GM20431 (cell line): Measurements from ENCODE around the gene XG.

Experiments
- in situ Hi-C: fragments of 300-500 bp; cut with MseI, MboI; formaldehyde crosslinking; loops from one replicate; pipeline ENCODE4 v1.15.0; 2020; ENCODE audit warnings: low sequenced_read_pairs; ENCODE audit not compliant: unreplicated experiment

The XG gene

DNA sequence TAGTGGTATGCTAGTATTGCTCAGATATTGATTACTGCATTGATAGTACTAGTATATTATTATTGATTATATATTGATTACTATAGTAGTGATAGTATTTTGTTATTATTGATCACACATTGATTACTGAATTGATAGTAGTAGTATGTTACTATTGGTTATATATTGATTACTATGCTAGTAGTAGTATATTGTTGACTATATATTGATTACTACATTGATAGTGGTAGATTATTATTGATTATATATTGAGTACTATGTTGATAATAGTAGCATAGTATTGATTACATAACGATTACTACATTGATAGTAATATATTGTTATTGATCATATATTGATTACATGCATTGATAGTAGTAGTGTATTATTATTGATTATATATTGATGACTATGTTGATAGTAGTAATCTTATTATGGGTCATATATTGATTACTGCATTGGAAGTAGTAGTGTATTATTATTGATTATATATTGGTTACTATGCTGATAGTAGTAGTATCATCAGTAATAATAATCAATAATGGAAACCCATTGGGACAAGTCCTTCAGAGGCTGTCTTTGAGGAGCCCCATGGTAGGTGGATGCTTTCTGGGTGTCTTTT, 107.5 kb downstream of the XG start:
- in situ Hi-C loops: no loop called here

DNA sequence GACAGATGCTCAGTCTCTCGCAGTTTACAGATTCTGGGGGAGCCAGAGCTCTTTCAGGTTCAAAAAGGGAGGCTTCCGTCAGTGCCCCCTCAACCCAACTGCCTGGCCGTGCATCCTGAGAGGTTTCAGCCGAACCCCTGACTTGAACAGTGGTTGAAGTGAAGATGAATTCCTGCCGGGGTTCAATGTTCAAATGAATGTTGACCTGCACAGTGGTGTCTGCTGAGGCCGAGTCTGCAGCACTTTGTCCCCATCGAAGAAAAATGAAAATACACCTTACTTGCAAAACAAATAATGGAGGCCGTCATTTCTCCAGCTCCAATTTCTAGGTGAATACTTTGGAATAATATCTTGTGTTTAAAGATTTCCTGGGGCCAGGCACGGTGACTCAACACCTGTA, 110.6 kb downstream of the XG start:
- in situ Hi-C loops: no loop called here

DNA sequence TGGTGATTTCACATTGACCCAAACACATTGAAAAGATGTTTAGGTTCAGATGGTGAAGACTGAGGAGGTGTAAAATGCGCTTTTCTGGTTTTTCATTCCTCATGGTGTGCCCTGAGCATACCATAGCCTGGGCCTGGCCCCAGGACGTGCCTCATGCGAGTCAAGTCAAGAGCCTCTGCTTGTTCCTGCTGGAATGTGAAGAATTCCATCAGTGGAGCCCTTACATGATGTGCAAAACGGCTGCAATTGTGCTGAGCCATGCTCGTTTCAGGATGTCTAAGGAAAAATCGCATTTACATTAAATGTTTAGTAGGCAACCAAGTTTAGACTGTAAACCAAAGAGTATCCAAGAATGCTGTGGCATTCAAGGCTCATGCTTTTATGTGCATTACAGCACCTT, 111.8 kb downstream of the XG start:
- in situ Hi-C loops: no loop called here
